Fibroblast of gingiva (primary cell): ENCODE results near the gene ST7.
A peak's percentile ranks its signal among the peaks of the same experiment; 100 is the strongest.

Experiments used
- DNase-seq: peaks from one replicate; pipeline ENCODE4 v3.0.0-alpha.2; 2011; ENCODE audit warnings: low read depth

Gene ST7

DNA sequence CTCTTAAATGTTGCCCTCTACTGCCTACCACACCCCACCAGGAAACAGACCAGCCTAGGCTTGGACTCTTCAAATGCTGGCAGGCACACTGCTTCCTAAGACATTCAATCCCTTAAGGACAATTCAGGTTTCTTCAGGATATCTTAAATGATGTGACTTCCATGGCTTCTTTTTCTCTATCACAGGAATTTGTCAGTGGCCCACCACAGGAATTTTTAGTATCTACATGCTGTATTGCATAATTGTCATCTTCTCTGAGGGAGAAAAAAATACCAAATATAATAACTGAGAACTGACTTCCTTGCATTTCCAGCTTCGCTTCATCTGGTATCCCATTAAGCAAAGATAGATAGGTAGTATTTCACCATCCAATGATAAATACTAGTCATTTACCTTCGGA lies 240.3 kb downstream of the ST7 start:
- no peak for DNase-seq

DNA sequence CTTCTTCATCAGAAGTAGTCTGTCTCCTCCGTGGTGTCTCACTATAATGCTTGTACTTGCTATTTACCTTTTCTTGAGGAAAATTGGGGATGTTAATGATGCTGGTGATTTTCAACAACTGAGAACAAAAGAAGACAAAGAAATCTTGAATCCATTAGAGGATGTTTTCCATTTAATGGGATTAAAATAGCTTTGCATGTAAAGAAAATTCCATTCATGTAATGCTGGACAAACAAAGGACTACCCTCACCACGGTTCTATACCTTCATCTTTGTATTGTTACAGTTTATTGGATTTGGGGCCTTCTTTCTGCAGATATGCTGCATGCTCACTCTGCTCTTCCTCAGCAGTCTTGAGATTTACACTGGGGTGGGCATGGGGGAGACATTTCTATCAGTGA lies 241.1 kb downstream of the ST7 start:
- DNase-seq, result no peak

DNA sequence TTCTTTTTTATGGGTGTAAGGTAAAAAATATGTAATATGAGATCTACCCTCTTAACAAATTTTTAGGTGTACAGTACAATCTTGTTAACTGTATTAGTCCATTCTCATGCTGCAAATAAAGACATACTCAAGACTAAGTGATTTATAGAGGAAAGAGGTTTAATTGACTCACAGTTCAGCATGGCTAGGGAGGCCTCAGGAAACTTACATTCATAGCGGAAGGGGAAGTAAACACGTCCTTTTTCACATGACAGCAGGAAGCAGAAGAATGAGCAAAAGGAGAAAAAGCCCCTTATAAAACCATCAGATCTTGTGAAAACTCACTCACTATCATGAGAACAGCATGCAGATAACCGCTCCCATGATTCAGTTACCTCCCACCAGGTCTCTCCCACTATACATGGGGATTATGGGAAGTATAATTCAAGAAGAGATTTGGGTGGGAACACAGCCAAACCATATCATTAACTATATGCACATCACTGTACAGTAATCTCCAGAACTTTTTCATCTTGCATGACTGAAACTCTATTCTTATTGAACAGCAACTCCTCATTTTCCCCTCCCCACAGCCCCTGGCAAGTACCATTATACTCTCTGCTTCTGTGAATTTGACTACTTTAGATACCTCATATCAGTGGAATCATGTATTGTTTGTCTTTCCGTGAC lies 242.2 kb downstream of the ST7 start:
- DNase-seq, result no peak

DNA sequence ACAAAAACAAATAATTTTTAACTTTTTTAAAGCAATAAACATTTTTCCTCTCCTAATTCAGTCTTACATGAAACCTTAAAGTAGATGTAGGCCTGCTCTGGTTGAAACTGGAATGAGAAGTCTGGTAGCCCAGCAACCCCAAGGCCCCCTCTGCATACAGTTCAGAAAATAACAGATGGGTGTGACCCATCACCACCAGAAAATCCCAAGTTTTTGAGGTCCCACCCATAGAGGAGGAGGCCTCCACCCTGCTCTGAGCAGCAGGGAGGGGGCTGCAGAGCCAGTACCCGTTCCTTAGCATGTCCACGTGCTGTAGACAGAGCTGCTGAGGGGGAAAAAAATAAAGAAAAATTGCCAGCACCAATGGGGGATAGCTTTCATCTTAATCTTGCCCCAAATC lies 246.8 kb downstream of the ST7 start:
- no peak for DNase-seq

- DNase-seq, result no peak
These were observed 247.6 kb downstream of the ST7 start for GRCh38 chr7:117200786-117201458.

DNA sequence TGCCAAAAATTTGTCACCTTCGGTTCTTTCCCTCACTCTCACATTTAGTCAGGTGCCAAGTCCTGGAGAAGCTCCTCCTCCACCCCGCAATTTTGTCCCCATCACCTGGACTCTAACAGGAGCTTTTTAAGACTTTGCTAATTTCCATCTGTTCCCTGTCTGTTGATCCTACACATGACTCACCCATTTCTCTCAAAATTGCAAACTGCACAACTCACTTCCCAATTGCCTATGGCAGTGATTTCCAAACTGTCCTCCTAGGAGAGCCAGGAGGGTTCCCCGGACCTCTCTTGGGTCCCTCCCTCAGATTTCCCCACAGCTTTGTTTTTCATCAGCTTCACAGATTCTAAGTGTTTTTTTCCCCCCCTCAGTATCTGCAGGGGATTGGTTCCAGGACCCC lies 249.2 kb downstream of the ST7 start:
- peak; percentile 34 for DNase-seq

GRCh38 chr7:117203205-117203604 lies 249.9 kb downstream of the ST7 start:
- no peak for DNase-seq

DNA sequence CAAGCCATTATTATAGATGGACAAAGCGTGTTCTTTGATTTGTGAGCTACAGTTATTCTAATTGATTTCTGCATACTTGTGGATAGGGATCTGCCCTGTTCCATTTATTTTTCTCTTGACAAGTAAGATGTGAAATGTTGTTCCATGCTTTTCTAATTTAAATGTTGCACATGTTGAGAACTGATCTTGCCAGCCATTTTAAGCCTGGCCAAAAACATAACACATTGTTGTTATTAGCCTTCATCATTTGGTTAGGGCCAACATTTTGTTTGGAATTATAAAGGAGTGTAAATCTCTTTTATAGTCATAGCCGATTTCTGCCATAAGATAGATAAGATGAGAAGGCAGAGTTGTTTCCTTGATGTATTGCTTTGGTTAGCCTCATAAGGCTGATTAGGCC lies 252.6 kb downstream of the ST7 start:
- no peak for DNase-seq

- no peak for DNase-seq
These were observed 255.0 kb downstream of the ST7 start for GRCh38 chr7:117208257-117208656.

DNA sequence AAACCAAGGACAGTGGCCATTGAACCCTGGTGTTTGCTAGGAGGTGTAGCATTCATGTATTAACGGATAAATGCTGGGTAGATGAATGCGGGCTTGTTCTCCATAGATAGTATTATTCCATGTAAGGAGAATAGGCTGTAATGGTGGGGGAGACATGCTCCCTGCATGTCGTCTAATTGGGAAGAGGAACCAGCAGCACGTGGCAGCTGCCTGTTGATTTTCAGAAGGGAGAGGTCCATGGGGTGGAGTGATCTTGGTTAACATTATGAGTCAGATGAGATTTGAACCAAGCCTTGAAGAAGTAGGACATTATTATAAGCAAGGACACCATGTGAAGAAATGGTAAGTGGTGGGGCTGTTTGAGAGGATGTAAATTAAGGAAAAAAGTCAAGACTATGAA lies 257.1 kb downstream of the ST7 start:
- DNase-seq, result no peak

DNA sequence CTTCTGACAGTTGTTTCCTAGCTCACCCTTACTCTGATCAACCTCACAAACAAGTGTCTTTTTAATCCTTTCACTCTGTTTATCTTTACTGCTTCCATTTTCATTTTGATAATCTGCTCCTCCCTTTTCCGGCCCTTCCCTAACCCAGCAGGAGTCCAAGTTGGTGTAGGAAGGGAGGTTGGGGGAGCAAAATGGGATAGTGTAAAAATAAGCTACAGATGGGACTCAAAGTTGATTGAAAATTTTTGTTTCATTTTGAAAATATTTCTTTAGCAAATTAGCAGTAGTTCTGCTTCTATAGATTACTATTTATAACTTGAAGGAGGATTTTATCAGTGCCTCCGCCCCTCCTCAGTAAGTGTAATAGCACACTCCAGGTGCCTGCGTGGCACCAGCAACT lies 257.6 kb downstream of the ST7 start:
- DNase-seq, result no peak

GRCh38 chr7:117211614-117212013 lies 258.3 kb downstream of the ST7 start:
- DNase-seq, result no peak

- peak; percentile 48 for DNase-seq
These were observed 259.9 kb downstream of the ST7 start for GRCh38 chr7:117212969-117213877.

GRCh38 chr7:117216010-117216409 lies 262.7 kb downstream of the ST7 start:
- no peak for DNase-seq

GRCh38 chr7:117216436-117217069 lies 263.3 kb downstream of the ST7 start:
- DNase-seq, result no peak

DNA sequence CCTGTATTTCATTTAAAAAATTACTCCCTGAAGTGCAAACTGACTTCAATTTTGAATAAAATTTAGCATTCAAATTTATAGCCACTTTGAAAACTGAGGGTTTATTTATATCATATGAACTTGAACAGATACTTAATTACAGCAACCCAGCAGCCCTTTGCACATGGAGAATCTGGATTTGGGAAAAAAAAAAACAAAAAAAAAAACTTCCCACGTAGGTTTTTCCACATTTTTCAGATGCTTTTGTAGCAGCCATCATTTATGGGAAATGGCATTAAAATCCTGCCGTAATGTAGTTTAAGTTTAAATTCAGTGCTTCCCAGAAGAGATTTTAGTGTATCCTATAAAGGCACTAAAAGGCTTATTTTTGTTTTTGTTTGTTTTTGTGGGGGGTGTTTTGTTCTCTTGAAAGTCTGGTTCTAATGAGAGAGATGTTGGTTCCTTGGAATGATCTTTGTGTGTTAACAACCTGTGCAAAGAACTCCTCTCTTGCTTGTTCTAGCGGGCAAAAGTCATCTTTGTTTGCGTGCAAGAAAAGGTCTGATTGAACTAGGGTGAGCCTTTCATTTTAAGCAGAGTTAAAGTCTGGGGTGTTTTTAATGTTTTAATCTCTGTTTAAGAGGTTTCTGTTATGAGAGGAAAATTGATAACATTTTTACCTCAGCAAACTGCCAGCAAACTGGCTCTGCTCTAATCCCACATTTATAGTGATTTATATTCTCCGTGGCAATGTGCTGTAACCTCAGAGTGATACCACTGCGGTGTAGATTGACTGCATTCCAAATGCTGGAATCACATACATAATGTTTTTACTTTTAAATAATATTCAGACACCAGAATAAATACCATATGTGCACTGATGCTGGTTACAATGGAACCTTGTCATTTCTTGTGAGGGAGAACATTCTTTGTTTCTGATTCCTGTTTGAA lies 264.1 kb downstream of the ST7 start:
- DNase-seq, result peak; percentile 26

DNA sequence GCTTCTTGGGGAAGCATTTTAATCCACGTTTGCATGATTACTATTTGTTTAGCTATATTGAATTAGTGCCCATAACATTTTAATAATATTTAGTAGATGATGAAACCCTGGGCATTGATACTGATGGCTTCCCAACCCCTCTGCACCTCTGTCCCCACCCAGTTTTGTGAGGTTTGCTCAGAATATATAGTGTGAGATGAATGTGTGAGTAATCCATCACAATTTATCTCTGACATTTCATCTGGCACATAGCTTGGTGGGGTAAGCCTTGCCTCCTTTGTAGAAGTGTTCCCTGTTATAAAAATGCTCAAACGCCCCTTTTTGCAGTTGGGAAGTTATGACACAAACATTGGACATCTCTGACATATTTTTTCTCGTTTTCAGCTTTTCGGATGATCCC lies 265.4 kb downstream of the ST7 start:
- DNase-seq, result no peak

GRCh38 chr7:117219485-117219884 lies 266.2 kb downstream of the ST7 start:
- peak; percentile 6 for DNase-seq

DNA sequence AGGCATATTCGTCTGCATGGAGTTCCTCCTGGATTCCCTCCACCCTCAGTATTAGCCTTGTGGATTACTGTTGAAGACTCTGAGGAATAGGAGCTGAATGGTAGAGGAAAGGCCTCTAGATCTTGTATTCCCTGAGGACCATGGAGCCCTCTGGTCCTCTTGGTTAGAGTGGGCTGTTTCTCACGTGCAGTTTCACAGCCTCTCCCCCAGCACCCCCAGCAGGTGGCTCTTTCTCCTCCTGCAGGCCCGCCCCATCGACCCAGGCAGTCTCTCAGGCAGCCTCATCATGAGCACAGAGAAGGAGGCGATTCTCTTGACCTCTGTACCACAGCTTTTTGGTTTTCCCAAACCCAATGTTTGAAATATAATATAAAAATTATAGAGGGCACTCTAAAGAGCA lies 267.5 kb downstream of the ST7 start:
- DNase-seq, result no peak

- no peak for DNase-seq
These were observed 272.2 kb downstream of the ST7 start for GRCh38 chr7:117225536-117225935.

- no peak for DNase-seq
These were observed 273.8 kb downstream of the ST7 start for GRCh38 chr7:117227091-117227490.
